Upper lobe of left lung (tissue), 6 donors: ENCODE data around the gene ZNF546. TPM values are rescaled to one million over a fixed set of nuclear protein-coding genes. Genes with fewer than 3 reads are reported as not detected.

Experiments
- ATAC-seq, 2 donors: fragments of 200-7000 bp; cut with Tn5 transposase; one replicate each; pipeline ENCODE4 v1.9.1; 2022; ENCODE audit warnings: mild to moderate bottlenecking in 2 of 2, moderate library complexity in 2 of 2; ENCODE audit not compliant: low FRiP score in 2 of 2
- DNase-seq, 2 donors: peaks; one replicate each; pipeline ENCODE4 v3.0.0-alpha.2; 2019 to 2020
- H3K27ac ChIP-seq, 4 donors: fragments of 200-600 bp; sonication (generic); one replicate each; pipeline ENCODE4 v1.5.1; 2016 to 2019
- H3K27me3 ChIP-seq, 4 donors: fragments of 200-600 bp; sonication (generic); one replicate each; pipeline ENCODE4 v1.5.1; 2017 to 2019
- H3K36me3 ChIP-seq, 4 donors: fragments of 200-600 bp; sonication (generic); one replicate each; pipeline ENCODE4 v1.5.1; 2016 to 2019
- H3K4me1 ChIP-seq, 4 donors: fragments of 200-600 bp; sonication (generic); one replicate each; pipeline ENCODE4 v1.5.1; 2018 to 2019
- H3K4me3 ChIP-seq, 4 donors: fragments of 200-600 bp; sonication (generic); one replicate each; pipeline ENCODE4 v1.5.1; 2017 to 2019; ENCODE audit warnings: mild to moderate bottlenecking in 2 of 4, moderate library complexity in 1 of 4
- H3K9me3 ChIP-seq, 4 donors: fragments of 200-600 bp; sonication (generic); one replicate each; pipeline ENCODE4 v1.5.1; 2018 to 2019
- EP300 ChIP-seq, 4 donors: sonication (generic); formaldehyde crosslinking; IDR thresholded peaks; one replicate each; pipeline ENCODE4 v1.5.1; 2017; ENCODE audit warnings: antibody characterized with exemption in 4 of 4, control low read depth in 2 of 4
- POLR2A ChIP-seq, 4 donors: fragments of 450-650 bp; IDR thresholded peaks; one replicate each; pipeline ENCODE4 v1.5.1; 2016 to 2017; ENCODE audit warnings: antibody characterized with exemption in 4 of 4, mild to moderate bottlenecking in 2 of 4
- POLR2AphosphoS5 ChIP-seq, 2 donors: sonication (generic); formaldehyde crosslinking; IDR thresholded peaks; one replicate each; pipeline ENCODE4 v1.5.1; 2017; ENCODE audit warnings: antibody characterized with exemption in 2 of 2
- WGBS, 2 donors: methylation state at CpG; one replicate each; pipeline ENCODE4 v1.1.5; 2017 to 2018; 5-methylcytosine and 5-hydroxymethylcytosine counted together
- total RNA-seq, 6 donors: library from RNA; depleted of rRNA in 4 of 6; stranded (reverse); fragments of >200 nt in 4 of 6; gene quantifications; one replicate each; pipeline versions ENCODE4 v1.1.0 to v1.2.1, GENCODE V29; 2016 to 2021
- TF ChIP-seq, protein P1 (sequence below), 6 experiments: fragments of 450-650 bp in 4 of 6; fragments of 200-600 bp in 2 of 6; sonication (generic) in 2 of 6; IDR thresholded peaks; one replicate each; pipeline ENCODE4 v1.5.1; 2016 to 2019; ENCODE audit warnings: antibody characterized with exemption in 6 of 6
- donor health status: DM: no; HTN: no; CAD: no; lungs with moderate emphysema.
- donor health status: DM: no; HTN: yes; CAD: no; lungs with severe emphysema.

ZNF546 gene
- total RNA-seq, 6 donors from 2014 or later, result 2.1 to 6.4 (median 5.0) TPM

GRCh38 chr19:39969266-39969665 lies 27.6 kb upstream of the ZNF546 start:
- no peaks in the 10 kb centered on the region for H3K9me3 ChIP-seq
- DNase-seq (no peak), ATAC-seq (no peak)
- H3K27me3 ChIP-seq, result no peaks in the 10 kb centered on the region
- 80 to 83% methylated on average over 6 of the region's 6 CpGs for WGBS, 2 donors
- H3K36me3 ChIP-seq, result peaks cover 3 to 21% (median 20%) of the 10 kb centered on the region in 4 donors
- H3K4me1 ChIP-seq, result peaks cover 16 to 28% (median 18%) of the 10 kb centered on the region in 4 donors
- peak overlapping the region in 1 of 4 donors; percentile 92 for H3K27ac ChIP-seq
- H3K4me3 ChIP-seq, result no peak overlapping the region
- TF ChIP-seq POLR2A (IDR thresholded peaks at IDR 0.05), result no peak
- TF ChIP-seq, protein P1, sequence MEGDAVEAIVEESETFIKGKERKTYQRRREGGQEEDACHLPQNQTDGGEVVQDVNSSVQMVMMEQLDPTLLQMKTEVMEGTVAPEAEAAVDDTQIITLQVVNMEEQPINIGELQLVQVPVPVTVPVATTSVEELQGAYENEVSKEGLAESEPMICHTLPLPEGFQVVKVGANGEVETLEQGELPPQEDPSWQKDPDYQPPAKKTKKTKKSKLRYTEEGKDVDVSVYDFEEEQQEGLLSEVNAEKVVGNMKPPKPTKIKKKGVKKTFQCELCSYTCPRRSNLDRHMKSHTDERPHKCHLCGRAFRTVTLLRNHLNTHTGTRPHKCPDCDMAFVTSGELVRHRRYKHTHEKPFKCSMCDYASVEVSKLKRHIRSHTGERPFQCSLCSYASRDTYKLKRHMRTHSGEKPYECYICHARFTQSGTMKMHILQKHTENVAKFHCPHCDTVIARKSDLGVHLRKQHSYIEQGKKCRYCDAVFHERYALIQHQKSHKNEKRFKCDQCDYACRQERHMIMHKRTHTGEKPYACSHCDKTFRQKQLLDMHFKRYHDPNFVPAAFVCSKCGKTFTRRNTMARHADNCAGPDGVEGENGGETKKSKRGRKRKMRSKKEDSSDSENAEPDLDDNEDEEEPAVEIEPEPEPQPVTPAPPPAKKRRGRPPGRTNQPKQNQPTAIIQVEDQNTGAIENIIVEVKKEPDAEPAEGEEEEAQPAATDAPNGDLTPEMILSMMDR (IDR thresholded peaks at IDR 0.05), result no peak
- TF ChIP-seq EP300 (IDR thresholded peaks at IDR 0.05), result no peak
- TF ChIP-seq POLR2AphosphoS5 (IDR thresholded peaks at IDR 0.05), result no peak

DNA sequence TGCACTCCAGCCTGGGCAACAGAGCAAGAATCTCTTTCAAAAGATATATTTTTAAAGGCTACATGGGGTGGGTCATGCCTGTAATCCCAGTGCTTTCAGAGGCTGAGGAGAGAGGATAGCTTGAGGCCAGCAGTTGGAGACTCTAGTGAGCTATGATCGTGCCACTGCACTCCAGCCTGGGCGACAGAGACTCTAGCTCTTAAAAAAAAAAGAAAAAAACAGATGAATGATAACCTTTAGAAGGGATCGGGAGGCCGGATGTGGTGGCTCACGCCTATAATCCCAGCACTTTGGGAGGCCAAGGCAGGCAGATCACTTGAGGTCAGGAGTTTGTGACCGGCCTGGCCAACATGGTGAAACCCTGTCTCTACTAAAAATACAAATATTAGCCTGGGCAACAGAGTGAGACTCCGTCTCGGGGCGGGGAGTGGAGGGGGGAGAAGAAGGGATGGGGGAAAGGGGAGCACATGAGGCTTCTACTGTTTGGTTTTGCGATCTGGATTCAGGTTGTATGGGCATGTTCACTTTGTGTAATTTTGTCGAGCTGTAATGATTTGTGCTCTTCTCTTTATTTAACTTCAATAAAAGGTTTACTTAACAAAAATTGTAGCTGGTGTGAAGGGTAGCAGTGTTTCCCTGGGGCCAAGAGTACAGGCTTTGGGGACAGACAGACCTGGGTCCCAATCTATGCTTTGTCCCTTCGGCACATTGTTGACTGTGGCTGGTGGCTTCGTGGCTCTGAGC lies 27.0 kb upstream of the ZNF546 start:
- 66 to 69% methylated on average over 13 of the region's 13 CpGs for WGBS, 2 donors
- peaks cover 8 to 27% (median 26%) of the 10 kb centered on the region in 4 donors for H3K36me3 ChIP-seq
- no peaks in the 10 kb centered on the region for H3K27me3 ChIP-seq
- H3K4me1 ChIP-seq, result peaks cover 16 to 28% (median 18%) of the 10 kb centered on the region in 4 donors
- TF ChIP-seq EP300 (IDR thresholded peaks at IDR 0.05) (no peak), POLR2A (IDR thresholded peaks at IDR 0.05) (no peak), POLR2AphosphoS5 (IDR thresholded peaks at IDR 0.05) (no peak)
- TF ChIP-seq, protein P1 (IDR thresholded peaks at IDR 0.05), result no peak
- H3K4me3 ChIP-seq, result peak overlapping the region; percentile 49 to 90 (median 88)
- peak overlapping the region; percentile 79 to 92 (median 88) for H3K27ac ChIP-seq
- no peaks in the 10 kb centered on the region for H3K9me3 ChIP-seq
- ATAC-seq (no peak), DNase-seq (no peak)

DNA sequence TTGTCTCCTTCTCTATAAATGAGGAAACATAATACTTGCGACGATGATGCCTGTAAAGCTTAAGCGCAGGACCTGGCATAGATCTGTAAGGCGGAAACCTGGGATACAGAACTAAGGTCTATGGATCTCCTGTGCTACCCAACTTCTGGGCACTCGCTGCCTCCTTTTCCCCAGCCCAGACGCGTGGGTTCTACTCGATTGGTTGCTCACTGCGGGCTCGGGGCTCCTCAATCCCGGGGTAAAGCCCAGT lies 26.5 kb upstream of the ZNF546 start:
- peaks cover 16 to 28% (median 18%) of the 10 kb centered on the region in 4 donors for H3K4me1 ChIP-seq
- DNase-seq (no peak), ATAC-seq (peak in 1 of 2 donors; percentile 13)
- TF ChIP-seq POLR2AphosphoS5 (IDR thresholded peaks at IDR 0.05) (no peak), EP300 (IDR thresholded peaks at IDR 0.05) (no peak), POLR2A (IDR thresholded peaks at IDR 0.05) (no peak)
- TF ChIP-seq, protein P1 (IDR thresholded peaks at IDR 0.05), result no peak
- no peaks in the 10 kb centered on the region for H3K9me3 ChIP-seq
- 0 to 3% methylated on average over 4 to 11 of the region's 11 CpGs for WGBS, 2 donors
- peak overlapping the region; percentile 49 to 90 (median 88) for H3K4me3 ChIP-seq
- peaks cover 9 to 32% (median 31%) of the 10 kb centered on the region in 4 donors for H3K36me3 ChIP-seq
- peak overlapping the region; percentile 79 to 92 (median 88) for H3K27ac ChIP-seq
- H3K27me3 ChIP-seq, result no peaks in the 10 kb centered on the region

DNA sequence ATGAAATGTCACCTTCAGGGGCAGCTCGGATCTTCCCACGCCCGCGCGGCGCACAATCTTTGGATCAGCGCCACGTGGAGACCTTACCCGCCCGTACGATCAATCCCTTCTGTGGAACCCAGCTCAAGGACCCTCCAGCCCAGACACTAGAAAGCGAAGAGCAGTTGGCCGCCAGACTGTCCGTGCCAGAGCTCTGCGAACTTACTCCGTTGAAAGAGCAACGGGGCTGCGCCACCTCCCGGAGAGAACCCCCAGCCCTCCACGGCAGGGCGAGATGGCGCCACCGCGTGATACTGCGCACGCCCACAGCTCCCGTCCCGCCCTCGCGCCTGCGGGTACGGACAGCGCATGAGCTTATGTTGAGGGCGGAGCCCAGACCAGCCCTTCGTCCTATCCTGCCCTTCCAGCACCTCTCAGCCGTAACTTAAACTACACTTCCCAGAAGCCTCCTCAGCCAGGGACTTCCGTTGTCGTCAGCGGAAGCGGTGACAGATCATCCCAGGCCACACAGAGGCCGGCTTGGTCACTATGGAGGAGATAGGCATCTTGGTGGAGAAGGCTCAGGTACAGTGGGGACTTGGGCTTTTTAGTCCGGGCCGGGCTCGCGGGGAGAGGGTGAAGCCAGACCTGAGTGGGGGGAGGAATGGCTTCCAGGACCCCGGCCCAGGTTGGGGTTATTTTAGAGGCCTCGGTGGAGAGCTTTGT lies 26.0 kb upstream of the ZNF546 start, which contains the start of gene PSMC4:
TSS of gene PSMC4 (plus strand) at position 491 of the 705 bp plus-strand sequence. CDS start at position 529, 38 bp downstream.
- Histone ChIP-seq H3K27ac (peak within 1 kb of the TSS; percentile 79 to 92 (median 88)), H3K27me3 (no peaks in the 10 kb centered on the region), H3K4me3 (peak within 1 kb of the TSS; percentile 63 to 90 (median 88)), H3K9me3 (no peaks in the 10 kb centered on the region), H3K36me3 (peaks cover 9 to 37% (median 35%) of the 10 kb centered on the region in 4 donors), H3K4me1 (peaks cover 16 to 28% (median 18%) of the 10 kb centered on the region in 4 donors)
- DNase-seq (peak; percentile 99), ATAC-seq (peak; percentile 100)
- peak; percentile 97 to 98 for TF ChIP-seq POLR2AphosphoS5 (IDR thresholded peaks at IDR 0.05)
- TF ChIP-seq EP300 (IDR thresholded peaks at IDR 0.05), result no peak
- TF ChIP-seq, protein P1 (IDR thresholded peaks at IDR 0.05), result peak; percentile 52 to 98 (median 92)
- TF ChIP-seq POLR2A (IDR thresholded peaks at IDR 0.05), result peak in 3 of 4 donors; percentile 63 to 85 (median 75)
- 0% methylated on average over 14 to 30 of the region's 47 CpGs for WGBS, 2 donors
